ENCODE measurements around the gene TRMT2A.
"Not testable (repeated sequence)": the region's sequence is repeated elsewhere in the genome, so short reads cannot be mapped to it uniquely, and the experiment has no call there.

Gene TRMT2A

GRCh38 chr22:20116951-20117632, at the start of gene TRMT2A:
TSS of gene TRMT2A (minus strand) at chr22:20117226. CDS start at chr22:20116906, 320 bp downstream.
- peak; percentile 95 to 96 for DNase-seq (ENCODE audit: low read depth in 1 of 2, low spot score in 1 of 2)

- DNase-seq (ENCODE audit: low read depth in 1 of 2, low spot score in 1 of 2): no peak
These were observed 49.7 kb upstream of the TRMT2A start for GRCh38 chr22:20166703-20167102.

GRCh38 chr22:20165913-20166312, 48.9 kb upstream of the TRMT2A start:
- no peak for DNase-seq (ENCODE audit: low read depth in 1 of 2, low spot score in 1 of 2)

GRCh38 chr22:20165421-20165820, 48.4 kb upstream of the TRMT2A start:
- DNase-seq (ENCODE audit: low read depth in 1 of 2, low spot score in 1 of 2): no peak

- no peak for DNase-seq (ENCODE audit: low read depth in 1 of 2, low spot score in 1 of 2)
These were observed 47.8 kb upstream of the TRMT2A start for GRCh38 chr22:20164863-20165262.

- no peak for DNase-seq (ENCODE audit: low read depth in 1 of 2, low spot score in 1 of 2)
These were observed 43.0 kb upstream of the TRMT2A start for GRCh38 chr22:20160041-20160440.

- not testable (repeated sequence) for DNase-seq (ENCODE audit: low read depth in 1 of 2, low spot score in 1 of 2)
These were observed 42.5 kb upstream of the TRMT2A start for GRCh38 chr22:20159531-20159930.

- no peak for DNase-seq (ENCODE audit: low read depth in 1 of 2, low spot score in 1 of 2)
These were observed 42.0 kb upstream of the TRMT2A start for GRCh38 chr22:20159076-20159475.

- no peak for DNase-seq (ENCODE audit: low read depth in 1 of 2, low spot score in 1 of 2)
These were observed 41.5 kb upstream of the TRMT2A start for GRCh38 chr22:20158391-20159036.

- DNase-seq (ENCODE audit: low read depth in 1 of 2, low spot score in 1 of 2): no peak
These were observed 40.6 kb upstream of the TRMT2A start for GRCh38 chr22:20157430-20158183.

- DNase-seq (ENCODE audit: low read depth in 1 of 2, low spot score in 1 of 2): peak; percentile 76 to 87
These were observed 39.8 kb upstream of the TRMT2A start for GRCh38 chr22:20156611-20157429.

- no peak for DNase-seq (ENCODE audit: low read depth in 1 of 2, low spot score in 1 of 2)
These were observed 39.0 kb upstream of the TRMT2A start for GRCh38 chr22:20156042-20156389.

GRCh38 chr22:20155330-20156041, 38.5 kb upstream of the TRMT2A start:
- DNase-seq (ENCODE audit: low read depth in 1 of 2, low spot score in 1 of 2): no peak

- no peak for DNase-seq (ENCODE audit: low read depth in 1 of 2, low spot score in 1 of 2)
These were observed 37.7 kb upstream of the TRMT2A start for GRCh38 chr22:20154602-20155187.

- no peak for DNase-seq (ENCODE audit: low read depth in 1 of 2, low spot score in 1 of 2)
These were observed 36.9 kb upstream of the TRMT2A start for GRCh38 chr22:20153945-20154344.

- DNase-seq (ENCODE audit: low read depth in 1 of 2, low spot score in 1 of 2): no peak
These were observed 35.5 kb upstream of the TRMT2A start for GRCh38 chr22:20152464-20152890.

GRCh38 chr22:20151276-20151588, 34.2 kb upstream of the TRMT2A start:
- no peak for DNase-seq (ENCODE audit: low read depth in 1 of 2, low spot score in 1 of 2)

GRCh38 chr22:20150381-20151275, 33.6 kb upstream of the TRMT2A start, which contains the start of gene CCDC188:
TSS of gene CCDC188 (minus strand) at chr22:20151055. CDS start at chr22:20150986, 69 bp downstream.
- DNase-seq (ENCODE audit: low read depth in 1 of 2, low spot score in 1 of 2): no peak
